Measurements from ENCODE around the gene RASSF7. TPM values are rescaled to one million over a fixed set of nuclear protein-coding genes. Genes with fewer than 3 reads are reported as not detected.

The RASSF7 gene
- total and polyA plus RNA-seq, 10 of the 15 experiments (the other 5 are each of a cell fraction or from before 2014, with no cell fraction given): 0.39 to 29.7 (median 13.2) TPM

GRCh38 chr11:536841-537621, 23.7 kb upstream of the RASSF7 start, which contains the start of gene LRRC56:
Gene LRRC56 (plus strand): TSS chr11:537527. CDS start chr11:540685, 3,158 bp downstream.
- Histone ChIP-seq H4K20me1 (ENCODE audit: control insufficient read depth, insufficient read depth) (peaks cover 4% of the 10 kb centered on the region; the same call in 1 of the 2 replicates), H3K9me3 (replicated peaks; ENCODE audit: control insufficient read depth, insufficient read depth, low read length) (no peaks in the 10 kb centered on the region), H3K27me3 (replicated peaks in 1 of 2; ENCODE audit: control insufficient read depth in 2 of 2, insufficient read depth in 2 of 2, low read length in 1 of 2) (no peaks in the 10 kb centered on the region), H3K4me2 (ENCODE audit: control insufficient read depth, insufficient read depth) (peak within 1 kb of the TSS; percentile 100), H3K4me1 (ENCODE audit: control insufficient read depth, insufficient read depth, low read length) (peaks cover 28% of the 10 kb centered on the region), H3K36me3 (ENCODE audit: control insufficient read depth in 2 of 2, insufficient read depth in 2 of 2, low read length in 1 of 2) (peaks cover 0 to 9% of the 10 kb centered on the region in 2 experiments; a peak in 3 of 4 replicates), H3K4me3 (peak within 1 kb of the TSS; percentile 75), H2AFZ (ENCODE audit: control insufficient read depth, low read depth, low read length) (peak within 1 kb of the TSS; percentile 89), H3K9ac (ENCODE audit: control insufficient read depth, insufficient read depth, low read length) (peak within 1 kb of the TSS; percentile 66), H3K79me2 (ENCODE audit: control insufficient read depth, insufficient read depth, low read length) (peaks cover 16% of the 10 kb centered on the region), H3K27ac (ENCODE audit: control insufficient read depth, insufficient read depth) (peak within 1 kb of the TSS; percentile 79)
- ATAC-seq (peak; percentile 75), DNase-seq (ENCODE audit: low read depth, low spot score) (peak; percentile 79), FAIRE-seq (peak; percentile 56)
- in situ Hi-C loops (cut with MboI) (no loop called here), intact Hi-C loops (cut with micrococcal nuclease; ENCODE audit: unreplicated experiment) (loop anchor here (2.0 kb wide), 1 partner anchor 30 kb away; the partner anchor contains the start of gene RNH1)
- ChIA-PET CTCF (interaction anchor here (1.4 to 1.5 kb wide), 3 partner anchors 18 to 88 kb away, joined by 3 to 8 read pairs (median 7); no protein-coding TSS in a partner anchor), POLR2A (interaction anchor here (0.8 to 2.5 kb wide), 7 partner anchors 8 to 221 kb away, joined by 3 to 15 read pairs (median 4); partner anchors contain the start of gene PHRF1), RAD21 (ENCODE audit: unreplicated experiment) (interaction anchor here (0.8 to 1.8 kb wide), 4 partner anchors 18 to 79 kb away, joined by 3 to 7 read pairs (median 6); partner anchors contain the start of genes IRF7, PHRF1 and RNH1), SMC1A (ENCODE audit: uncharacterized antibody, unreplicated experiment) (no interaction called here)
- 1% methylated on average over 85 of the region's 93 CpGs for WGBS (ENCODE audit: insufficient coverage, insufficient replicate concordance, low lambda C conversion rate, missing lambda C conversion rate)
- BruUV-seq (replicated peaks): TSS peak; percentile 67
- no peak for TF ChIP-seq RAD21 (IDR thresholded peaks at IDR 0.05; ENCODE audit: insufficient read depth, low read depth, low read length)
- TF ChIP-seq SIN3A (IDR thresholded peaks at IDR 0.05; ENCODE audit: low read depth, low read length): peak; percentile 75; the same call in 1 of the 2 replicates
- no peak for TF ChIP-seq HDAC6 (IDR thresholded peaks at IDR 0.05; ENCODE audit: unreplicated experiment)
- peak; percentile 74; the same call in 1 of the 2 replicates for TF ChIP-seq RB1 (IDR thresholded peaks at IDR 0.05; ENCODE audit: borderline replicate concordance)
- TF ChIP-seq RFX5 (IDR thresholded peaks at IDR 0.05; ENCODE audit: low read depth, low read length): no peak
- peak; percentile 77 for TF ChIP-seq HDGF (IDR thresholded peaks at IDR 0.05)
- TF ChIP-seq EP300 (IDR thresholded peaks at IDR 0.05; ENCODE audit: borderline replicate concordance in 1 of 2, control insufficient read depth in 1 of 2, low read depth in 2 of 2, low read length in 2 of 2): peak in 1 of 2 experiments; percentile 31; a peak in 1 of 4 replicates
- TF ChIP-seq ATF3 (IDR thresholded peaks at IDR 0.05; ENCODE audit: borderline replicate concordance, extremely low read depth, low read depth, low read length): peak; percentile 65; the same call in 1 of the 2 replicates
- no peak for TF ChIP-seq ELK1 (IDR thresholded peaks at IDR 0.05; ENCODE audit: low read depth, low read length)
- TF ChIP-seq ATF7 (IDR thresholded peaks at IDR 0.05; ENCODE audit: low read depth): 0 out of 2 replicates have a peak, but pooled peaks have one; percentile 11
- TF ChIP-seq SP1 (IDR thresholded peaks at IDR 0.05; ENCODE audit: low read depth, low read length): peak; percentile 83
- peak; percentile 44; the same call in 1 of the 2 replicates for TF ChIP-seq CREB1 (IDR thresholded peaks at IDR 0.05; ENCODE audit: low read depth)
- peak; percentile 72 for TF ChIP-seq ZBTB40 (IDR thresholded peaks at IDR 0.05; ENCODE audit: borderline replicate concordance)

Measured in GM12878 (cell line).